Caco-2 (cell line): ENCODE data around the gene SLC2A4. TPM values are rescaled to one million over a fixed set of nuclear protein-coding genes. Genes with fewer than 3 reads are reported as not detected.

ENCODE experiments used
- BruUV-seq: library from RNA; stranded (reverse); fragments of 400-500 nt; replicated peaks from 2 replicates; lab custom pipeline; 2021; lab: Mats Ljungman, UMichigan
- CTCF ChIA-PET: fragments of 300-600 bp; sonication (Branson Sonifier 250); formaldehyde crosslinking; loops from one replicate; lab custom pipeline; 2022; ENCODE audit warnings: antibody characterized with exemption; lab: Charles Lee
- POLR2A ChIA-PET: fragments of 300-600 bp; sonication (Branson Sonifier 250); formaldehyde crosslinking; loops from one replicate; lab custom pipeline; 2022; ENCODE audit warnings: antibody characterized with exemption; lab: Charles Lee
- DNase-seq, 2 experiments: peaks; one replicate each; pipeline versions ENCODE4 v3.0.0 to v3.0.0-alpha.2; 2020 to 2022
- H3K27me3 ChIP-seq: replicated peaks from 2 replicates; pipeline ENCODE4 v1.6.0; 2011; ENCODE audit warnings: low read length; ENCODE audit not compliant: control insufficient read depth, insufficient read depth
- H3K36me3 ChIP-seq: 2 replicates; pipeline ENCODE4 v1.5.1; 2011; ENCODE audit warnings: low read length; ENCODE audit not compliant: control insufficient read depth, insufficient read depth
- H3K4me1 ChIP-seq: fragments of 250-450 bp; sonication (Bioruptor Pico); 2 replicates; pipeline ENCODE4 v1.5.1; 2020; ENCODE audit warnings: mild to moderate bottlenecking
- H3K4me3 ChIP-seq: 2 replicates; pipeline ENCODE4 v1.5.1; 2011; ENCODE audit warnings: low read depth, mild to moderate bottlenecking, control low read depth, low read length
- H3K9me3 ChIP-seq: fragments of 250-450 bp; sonication (Bioruptor Pico); 2 replicates; pipeline ENCODE4 v1.5.1; 2020; ENCODE audit warnings: mild to moderate bottlenecking, moderate library complexity
- H3K27ac Mint-ChIP-seq: one replicate; pipeline ENCODE4 v1.8.0; 2022; ENCODE audit warnings: mixed read lengths; ENCODE audit not compliant: unreplicated experiment
- H3K27me3 Mint-ChIP-seq: one replicate; pipeline ENCODE4 v1.8.0; 2022; ENCODE audit warnings: mixed read lengths; ENCODE audit not compliant: insufficient read depth, unreplicated experiment
- H3K36me3 Mint-ChIP-seq: one replicate; pipeline ENCODE4 v1.8.0; 2022; ENCODE audit warnings: mild to moderate bottlenecking, mixed read lengths; ENCODE audit not compliant: insufficient read depth, unreplicated experiment
- H3K4me1 Mint-ChIP-seq: one replicate; pipeline ENCODE4 v1.8.0; 2022; ENCODE audit warnings: low read depth, mixed read lengths; ENCODE audit not compliant: unreplicated experiment
- H3K4me3 Mint-ChIP-seq: one replicate; pipeline ENCODE4 v1.8.0; 2022; ENCODE audit warnings: mild to moderate bottlenecking, moderate library complexity, mixed read lengths; ENCODE audit not compliant: unreplicated experiment
- H3K9me3 Mint-ChIP-seq: one replicate; pipeline ENCODE4 v1.8.0; 2022; ENCODE audit warnings: mixed read lengths; ENCODE audit not compliant: unreplicated experiment
- CTCF ChIP-seq, 2 experiments: fragments of 200-600 bp in 1 of 2; IDR thresholded peaks; 1 replicate in 1 of 2; 2 replicates in 1 of 2; pipeline versions ENCODE4 v1.5.1 to v1.8.0; 2011 to 2022; ENCODE audit warnings: antibody characterized with exemption in 1 of 2, control low read depth in 1 of 2, inconsistent platforms in 1 of 2, low read depth in 1 of 2, low read length in 1 of 2, mild to moderate bottlenecking in 1 of 2, moderate library complexity in 1 of 2; ENCODE audit not compliant: insufficient read depth in 1 of 2, severe bottlenecking in 1 of 2, unreplicated experiment in 1 of 2
- intact Hi-C: fragments of 100-400 bp; cut with micrococcal nuclease; formaldehyde crosslinking; loops from one replicate; pipeline ENCODE4 v1.10.0; 2022; ENCODE audit not compliant: unreplicated experiment
- total RNA-seq: library from RNA; stranded (reverse); gene quantifications from 2 replicates; pipeline ENCODE4 v1.2.3, GENCODE V29; 2022

SLC2A4 gene
- total RNA-seq, 1 experiment from 2014 or later = 0.88 TPM

- H3K4me3 ChIP-seq = no peak overlapping the region
- peaks cover 94% of the 10 kb centered on the region for H3K36me3 Mint-ChIP-seq
- peaks cover 21% of the 10 kb centered on the region for H3K4me1 ChIP-seq
- H3K27ac Mint-ChIP-seq = peak overlapping the region; percentile 12
- no peak overlapping the region for H3K4me3 Mint-ChIP-seq
- POLR2A ChIA-PET = interaction anchor here (1.1 kb wide), 1 partner anchor 15 kb away, joined by 3 read pairs; no protein-coding TSS in a partner anchor
- CTCF ChIA-PET = interaction anchor here (0.7 kb wide), 1 partner anchor 9 kb away, joined by 4 read pairs; no protein-coding TSS in a partner anchor
- no peaks in the 10 kb centered on the region for H3K9me3 Mint-ChIP-seq
- no peaks in the 10 kb centered on the region for H3K27me3 Mint-ChIP-seq
- no peak for DNase-seq
- TF ChIP-seq CTCF (IDR thresholded peaks at IDR 0.05; ENCODE audit: insufficient read depth in 1 of 2, low read depth in 1 of 2, low read length in 1 of 2, severe bottlenecking in 1 of 2, unreplicated experiment in 1 of 2) = no peak
- peaks cover 2% of the 10 kb centered on the region for H3K36me3 ChIP-seq
- BruUV-seq = no TSS peak
- peaks cover 11% of the 10 kb centered on the region for H3K4me1 Mint-ChIP-seq
- intact Hi-C loops = no loop called here
- no peaks in the 10 kb centered on the region for H3K27me3 ChIP-seq
- no peaks in the 10 kb centered on the region for H3K9me3 ChIP-seq
These were observed 24.6 kb upstream of the SLC2A4 start for GRCh38 chr17:7256766-7257456.

- no peak for TF ChIP-seq CTCF (IDR thresholded peaks at IDR 0.05; ENCODE audit: insufficient read depth in 1 of 2, low read depth in 1 of 2, low read length in 1 of 2, severe bottlenecking in 1 of 2, unreplicated experiment in 1 of 2)
- peak overlapping the region; percentile 99 for H3K4me3 Mint-ChIP-seq
- peak in 1 of 2 experiments; percentile 49 for DNase-seq
- no peak overlapping the region for H3K4me3 ChIP-seq
- no peaks in the 10 kb centered on the region for H3K9me3 Mint-ChIP-seq
- ChIA-PET POLR2A (interaction anchor here (0.7 to 1.1 kb wide), 2 partner anchors 71 to 145 kb away, joined by 3 to 4 read pairs; partner anchors contain the start of gene ASGR2), CTCF (interaction anchor here (1.0 kb wide), 1 partner anchor 20 kb away, joined by 4 read pairs; the partner anchor contains the start of gene PHF23)
- intact Hi-C loops = no loop called here
- peaks cover 6% of the 10 kb centered on the region for H3K4me1 Mint-ChIP-seq
- H3K9me3 ChIP-seq = no peaks in the 10 kb centered on the region
- H3K27me3 ChIP-seq = no peaks in the 10 kb centered on the region
- no TSS peak for BruUV-seq
- peaks cover 90% of the 10 kb centered on the region for H3K36me3 Mint-ChIP-seq
- H3K27me3 Mint-ChIP-seq = no peaks in the 10 kb centered on the region
- peaks cover 2% of the 10 kb centered on the region for H3K36me3 ChIP-seq
- no peak overlapping the region for H3K27ac Mint-ChIP-seq
- peaks cover 21% of the 10 kb centered on the region for H3K4me1 ChIP-seq
These were observed 22.6 kb upstream of the SLC2A4 start for GRCh38 chr17:7258731-7259554.

GRCh38 chr17:7259555-7259889 lies 22.0 kb upstream of the SLC2A4 start:
- no peak for DNase-seq
- Histone ChIP-seq H3K27me3 (no peaks in the 10 kb centered on the region), H3K9me3 (no peaks in the 10 kb centered on the region), H3K4me1 (peaks cover 24% of the 10 kb centered on the region), H3K4me3 (no peak overlapping the region), H3K36me3 (peaks cover 2% of the 10 kb centered on the region)
- POLR2A ChIA-PET = interaction anchor here (0.7 kb wide), 1 partner anchor 145 kb away, joined by 4 read pairs; the partner anchor contains the start of gene ASGR2
- no peaks in the 10 kb centered on the region for H3K9me3 Mint-ChIP-seq
- H3K4me1 Mint-ChIP-seq = peaks cover 9% of the 10 kb centered on the region
- peaks cover 89% of the 10 kb centered on the region for H3K36me3 Mint-ChIP-seq
- peak overlapping the region; percentile 99 for H3K4me3 Mint-ChIP-seq
- H3K27ac Mint-ChIP-seq = no peak overlapping the region
- CTCF ChIA-PET = no interaction called here
- H3K27me3 Mint-ChIP-seq = no peaks in the 10 kb centered on the region
- no peak for TF ChIP-seq CTCF (IDR thresholded peaks at IDR 0.05; ENCODE audit: insufficient read depth in 1 of 2, low read depth in 1 of 2, low read length in 1 of 2, severe bottlenecking in 1 of 2, unreplicated experiment in 1 of 2)
- intact Hi-C loops = no loop called here
- BruUV-seq = no TSS peak
